SK-N-SH treated with all-trans-retinoic acid at 6 μM for 48 hours (cell line): Measurements from ENCODE around the gene SIAH2.

Experiments used
- RARB ChIP-seq: fragments of 250-450 bp; sonication (Bioruptor Pico); IDR thresholded peaks from 2 replicates; pipeline ENCODE4 v1.8.0; 2021; ENCODE audit warnings: mild to moderate bottlenecking, moderate library complexity
- ZFP30 ChIP-seq: fragments of 450-650 bp; formaldehyde crosslinking; IDR thresholded peaks from 2 replicates; pipeline ENCODE4 v1.5.0; 2022; ENCODE audit warnings: mild to moderate bottlenecking, moderate library complexity
- ZNF565 ChIP-seq: fragments of 450-650 bp; formaldehyde crosslinking; conservative IDR thresholded peaks from 2 replicates; pipeline ENCODE4 v1.5.0; 2020; ENCODE audit warnings: low read depth, mild to moderate bottlenecking, moderate library complexity

DNA sequence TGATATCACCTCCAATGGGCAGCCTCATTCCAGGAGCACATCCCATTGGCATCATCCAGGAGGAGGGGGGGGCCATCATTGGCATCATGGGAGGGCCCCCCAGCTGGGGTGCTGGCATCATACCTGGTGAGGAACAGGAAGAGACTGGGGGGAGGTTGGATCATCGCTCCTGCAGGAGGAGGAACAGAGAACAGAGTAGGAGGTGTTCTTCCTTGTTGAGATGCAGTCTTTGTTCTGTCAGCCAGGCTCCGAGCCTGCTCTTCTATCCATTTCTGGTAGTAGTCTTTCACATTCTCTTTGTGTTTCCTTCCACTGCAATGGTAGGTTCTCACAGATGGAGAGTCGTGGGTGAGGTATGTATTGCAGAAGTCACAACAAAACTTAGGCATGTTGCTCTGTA is 42.5 kb downstream of the SIAH2 start:
- no peak for TF ChIP-seq ZFP30 (CRISPR knock-in tag)
- TF ChIP-seq ZNF565 (CRISPR knock-in tag), result no peak
- no peak for TF ChIP-seq RARB (CRISPR knock-in tag)
